ENCODE data around the gene EFCAB11.
A peak's percentile ranks its signal among the peaks of the same experiment; 100 is the strongest.

Gene EFCAB11

DNA sequence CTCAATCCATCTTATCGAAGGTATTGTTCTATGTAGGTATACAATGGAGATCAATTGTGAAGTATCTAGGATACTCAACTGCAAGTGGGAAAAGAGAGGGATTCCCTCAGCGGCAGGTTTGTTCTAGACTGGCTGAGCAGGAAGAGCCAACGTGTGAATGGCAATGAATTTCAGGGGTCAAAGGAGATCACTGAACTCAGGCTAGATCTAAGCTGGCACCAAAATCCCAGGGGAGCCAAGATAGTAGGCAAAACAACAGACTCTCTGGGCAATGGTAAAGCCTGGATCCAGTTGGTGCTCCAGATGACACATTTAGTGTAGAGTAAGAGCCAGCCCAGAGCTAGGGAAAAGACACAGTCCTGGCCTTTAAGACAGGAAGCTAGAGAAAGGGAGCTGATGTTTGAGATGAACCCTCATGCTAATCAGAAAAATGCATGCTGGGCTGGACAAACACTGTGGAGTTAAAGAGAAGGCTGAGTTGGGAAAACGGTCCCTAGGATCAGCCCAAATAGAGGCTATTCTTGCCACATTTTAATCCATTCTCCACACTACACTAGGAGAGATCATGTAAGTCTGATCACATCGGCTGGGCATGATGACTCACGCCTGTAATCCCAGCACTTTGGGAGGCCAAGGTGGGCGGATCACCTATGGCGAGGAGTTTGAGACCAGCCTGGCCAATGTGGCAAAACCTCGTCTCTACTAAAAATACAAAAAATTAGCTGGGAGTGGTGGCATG lies 45.6 kb downstream of the EFCAB11 start:
- no peak overlapping the region for H3K4me3 ChIP-seq (replicated peaks in 1 of 2; ENCODE audit: low read depth in 2 of 2, low read length in 2 of 2)
- DNase-seq (ENCODE audit: low read depth in 2 of 2): no peak
- TF ChIP-seq, protein P1, sequence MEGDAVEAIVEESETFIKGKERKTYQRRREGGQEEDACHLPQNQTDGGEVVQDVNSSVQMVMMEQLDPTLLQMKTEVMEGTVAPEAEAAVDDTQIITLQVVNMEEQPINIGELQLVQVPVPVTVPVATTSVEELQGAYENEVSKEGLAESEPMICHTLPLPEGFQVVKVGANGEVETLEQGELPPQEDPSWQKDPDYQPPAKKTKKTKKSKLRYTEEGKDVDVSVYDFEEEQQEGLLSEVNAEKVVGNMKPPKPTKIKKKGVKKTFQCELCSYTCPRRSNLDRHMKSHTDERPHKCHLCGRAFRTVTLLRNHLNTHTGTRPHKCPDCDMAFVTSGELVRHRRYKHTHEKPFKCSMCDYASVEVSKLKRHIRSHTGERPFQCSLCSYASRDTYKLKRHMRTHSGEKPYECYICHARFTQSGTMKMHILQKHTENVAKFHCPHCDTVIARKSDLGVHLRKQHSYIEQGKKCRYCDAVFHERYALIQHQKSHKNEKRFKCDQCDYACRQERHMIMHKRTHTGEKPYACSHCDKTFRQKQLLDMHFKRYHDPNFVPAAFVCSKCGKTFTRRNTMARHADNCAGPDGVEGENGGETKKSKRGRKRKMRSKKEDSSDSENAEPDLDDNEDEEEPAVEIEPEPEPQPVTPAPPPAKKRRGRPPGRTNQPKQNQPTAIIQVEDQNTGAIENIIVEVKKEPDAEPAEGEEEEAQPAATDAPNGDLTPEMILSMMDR (IDR thresholded peaks at IDR 0.05; ENCODE audit: low read depth, low read length): no peak

DNA sequence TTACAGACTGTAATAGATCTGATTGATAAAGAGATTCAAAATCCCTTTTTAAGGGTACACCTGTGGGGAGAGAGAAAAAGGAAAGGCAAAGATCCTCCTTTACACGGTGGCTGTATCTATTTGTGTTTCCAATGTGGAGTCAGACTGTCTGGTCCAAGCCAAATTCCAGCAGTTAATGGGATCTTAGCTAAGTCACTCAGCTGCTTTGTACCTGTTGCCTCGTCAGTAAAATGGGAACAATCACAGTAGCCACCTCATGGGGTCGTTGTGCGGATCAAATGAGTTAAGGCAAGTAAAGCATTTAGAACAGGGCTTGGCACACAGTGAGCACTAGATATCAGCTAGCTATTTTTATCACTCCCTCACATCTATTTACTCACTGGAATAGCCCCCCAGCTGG lies 46.9 kb downstream of the EFCAB11 start:
- DNase-seq (ENCODE audit: low read depth in 2 of 2): no peak
- H3K4me3 ChIP-seq (replicated peaks in 1 of 2; ENCODE audit: low read depth in 2 of 2, low read length in 2 of 2): no peak overlapping the region
- TF ChIP-seq, protein P1 (IDR thresholded peaks at IDR 0.05; ENCODE audit: low read depth, low read length): no peak

DNA sequence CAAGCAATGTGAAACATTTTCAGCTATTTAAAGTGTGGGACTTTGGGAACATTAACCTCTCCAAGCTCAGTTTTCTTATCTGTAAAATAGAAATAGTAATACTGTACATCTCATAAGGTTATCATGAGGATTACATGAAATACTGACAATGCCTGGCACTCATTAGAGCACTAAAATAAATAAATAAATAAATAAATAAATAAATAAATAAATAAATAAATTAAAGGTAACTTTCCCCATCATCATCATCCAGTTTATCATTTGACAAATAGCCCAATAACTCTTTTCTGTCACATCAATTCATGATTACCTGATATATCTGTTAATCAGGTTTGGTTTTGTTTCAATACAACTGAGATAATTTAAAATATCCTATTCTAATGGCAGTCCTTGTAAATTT lies 48.5 kb downstream of the EFCAB11 start:
- TF ChIP-seq, protein P1 (IDR thresholded peaks at IDR 0.05; ENCODE audit: low read depth, low read length): no peak
- no peak for DNase-seq (ENCODE audit: low read depth in 2 of 2)
- H3K4me3 ChIP-seq (replicated peaks in 1 of 2; ENCODE audit: low read depth in 2 of 2, low read length in 2 of 2): no peak overlapping the region

DNA sequence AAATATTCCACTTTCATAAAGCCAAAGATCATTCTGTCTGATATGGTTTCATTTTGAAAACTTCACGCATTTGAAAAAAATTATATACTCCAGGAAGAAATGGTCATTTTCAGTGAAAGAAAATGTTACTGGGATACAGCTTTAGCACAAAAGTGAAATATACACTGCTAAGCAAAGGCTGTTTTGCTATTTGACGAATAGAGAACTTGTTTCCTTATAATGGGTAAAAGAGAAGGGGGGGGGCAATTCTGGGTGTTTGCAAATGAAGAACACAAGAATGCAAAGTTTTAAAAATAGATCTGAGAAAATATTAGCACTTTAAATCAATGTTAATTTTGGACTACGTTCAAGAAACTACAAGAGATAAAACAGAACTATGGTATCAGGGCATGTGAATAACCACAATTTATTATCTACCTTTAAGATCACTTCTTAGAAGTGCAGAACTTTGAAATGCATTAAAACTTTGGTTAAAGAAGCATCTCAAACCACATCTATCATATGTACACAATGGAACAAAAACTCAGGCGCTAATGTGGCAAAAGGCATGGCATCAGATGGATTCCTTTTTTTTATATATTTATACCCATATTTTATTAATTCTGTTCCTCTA lies 51.1 kb downstream of the EFCAB11 start:
- DNase-seq (ENCODE audit: low read depth in 2 of 2): no peak
- TF ChIP-seq, protein P1 (IDR thresholded peaks at IDR 0.05; ENCODE audit: low read depth, low read length): no peak
- no peak overlapping the region for H3K4me3 ChIP-seq (replicated peaks in 1 of 2; ENCODE audit: low read depth in 2 of 2, low read length in 2 of 2)

DNA sequence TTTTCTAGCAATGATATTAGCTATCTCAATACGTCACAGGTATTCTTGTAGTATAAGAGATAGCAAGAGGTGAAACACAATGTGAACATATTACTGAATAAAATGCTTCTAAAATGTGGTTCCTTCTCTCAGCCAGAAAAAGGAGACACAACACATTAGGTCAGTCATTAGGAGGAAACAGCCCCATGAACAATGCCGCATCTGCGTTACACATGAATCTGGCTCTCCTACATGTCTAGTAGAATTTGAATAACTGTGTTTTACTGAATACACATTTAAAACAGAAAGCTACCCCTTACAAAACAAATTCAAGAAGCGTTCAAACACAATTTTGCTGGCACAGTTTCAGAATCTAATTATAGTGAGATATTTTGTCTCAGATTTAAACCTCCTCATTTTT lies 51.6 kb downstream of the EFCAB11 start:
- TF ChIP-seq, protein P1 (IDR thresholded peaks at IDR 0.05; ENCODE audit: low read depth, low read length): no peak
- DNase-seq (ENCODE audit: low read depth in 2 of 2): no peak
- H3K4me3 ChIP-seq (replicated peaks in 1 of 2; ENCODE audit: low read depth in 2 of 2, low read length in 2 of 2): no peak overlapping the region

DNA sequence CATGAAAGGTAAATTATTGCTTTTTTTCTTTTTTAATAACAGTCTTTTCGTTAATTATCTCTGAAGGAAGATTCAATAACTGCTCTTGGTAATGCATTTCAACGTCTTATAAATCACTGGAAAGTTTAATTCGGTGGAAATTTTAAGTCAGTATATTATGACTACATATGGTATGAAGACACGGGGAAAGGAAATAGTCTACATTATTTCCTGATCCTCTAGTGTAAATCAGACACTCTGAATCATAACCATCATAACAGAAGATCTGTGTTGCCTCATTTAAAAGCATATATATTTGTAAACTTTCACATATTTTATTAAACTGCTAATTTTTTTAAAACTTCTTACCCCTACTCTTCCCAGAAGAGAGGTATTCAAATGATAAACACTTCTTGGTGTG lies 53.7 kb downstream of the EFCAB11 start:
- DNase-seq (ENCODE audit: low read depth in 2 of 2): peak in 1 of 2 donors; percentile 42
- TF ChIP-seq, protein P1 (IDR thresholded peaks at IDR 0.05; ENCODE audit: low read depth, low read length): no peak
- H3K4me3 ChIP-seq (replicated peaks in 1 of 2; ENCODE audit: low read depth in 2 of 2, low read length in 2 of 2): no peak overlapping the region
